SU-DHL-6 (cell line): ENCODE measurements around the gene SLC8A1.

Source experiments
- H2AFZ ChIP-seq: fragments of 200-600 bp; sonication (generic); 2 replicates; pipeline ENCODE4 v1.6.1; 2014; ENCODE audit warnings: low read depth, mild to moderate bottlenecking, moderate library complexity, mixed read lengths, antibody characterized with exemption, low read length; ENCODE audit not compliant: severe bottlenecking
- H3F3A ChIP-seq: fragments of 200-600 bp; shearing (Covaris generic); 2 replicates; pipeline ENCODE4 v1.6.0; 2016; ENCODE audit warnings: antibody characterized with exemption, mild to moderate bottlenecking; ENCODE audit not compliant: insufficient read depth
- H3K27ac ChIP-seq: fragments of 200-600 bp; sonication (generic); 2 replicates; pipeline ENCODE4 v1.5.1; 2016; ENCODE audit warnings: low read depth, mild to moderate bottlenecking, low read length, moderate library complexity, mixed read lengths
- H3K27me3 ChIP-seq: fragments of 200-600 bp; sonication (generic), shearing (Covaris generic); 2 replicates; pipeline ENCODE4 v1.6.0; 2014; ENCODE audit warnings: mild to moderate bottlenecking, low read length
- H3K36me3 ChIP-seq: fragments of 200-600 bp; sonication (generic); 2 replicates; pipeline ENCODE4 v1.6.1; 2014; ENCODE audit warnings: mild to moderate bottlenecking, low read length, mixed read lengths
- H3K4me2 ChIP-seq: fragments of 300-600, 200-600 bp; shearing (Covaris generic), sonication (generic); 2 replicates; pipeline ENCODE4 v1.6.0; 2014; ENCODE audit warnings: low read length, low read depth, mild to moderate bottlenecking; ENCODE audit not compliant: poor library complexity, severe bottlenecking
- H3K4me3 ChIP-seq: fragments of 200-600 bp; sonication (generic); 2 replicates; pipeline ENCODE4 v1.5.1; 2014; ENCODE audit warnings: antibody characterized with exemption, low read length, mild to moderate bottlenecking, mixed read lengths; ENCODE audit not compliant: insufficient read depth, poor library complexity, severe bottlenecking
- H3K79me2 ChIP-seq: fragments of 200-600 bp; sonication (generic); 2 replicates; pipeline ENCODE4 v1.6.1; 2014; ENCODE audit warnings: mild to moderate bottlenecking, low read length, moderate library complexity; ENCODE audit not compliant: insufficient read depth
- H3K9ac ChIP-seq: fragments of 200-600 bp; sonication (generic); 2 replicates; pipeline ENCODE4 v1.7.0; 2014; ENCODE audit warnings: mild to moderate bottlenecking, low read length
- H3K9me2 ChIP-seq: fragments of 200-600 bp; sonication (generic); replicated peaks from 2 replicates; pipeline ENCODE4 v1.6.1; 2014; ENCODE audit warnings: low read length; ENCODE audit not compliant: insufficient read depth
- H3K9me3 ChIP-seq: fragments of 200-600 bp; sonication (generic); 2 replicates; pipeline ENCODE4 v1.6.1; 2014; ENCODE audit warnings: low read length, mixed read lengths; ENCODE audit not compliant: insufficient read depth
- H4K20me1 ChIP-seq: fragments of 200-600 bp; sonication (generic); 2 replicates; pipeline ENCODE4 v1.6.1; 2014; ENCODE audit warnings: low read depth, mild to moderate bottlenecking, antibody characterized with exemption, low read length, moderate library complexity, mixed read lengths
- EZH2phosphoT487 ChIP-seq: fragments of 200-600 bp; sonication (generic), shearing (Covaris generic); conservative IDR thresholded peaks from 2 replicates; pipeline ENCODE4 v1.6.1; 2018; ENCODE audit warnings: mild to moderate bottlenecking, antibody characterized with exemption, low read length, moderate library complexity, mixed read lengths
- TF ChIP-seq, protein P1 (sequence below): fragments of 200-600 bp; sonication (generic); IDR thresholded peaks from one replicate; pipeline ENCODE4 v1.5.1; 2017; ENCODE audit warnings: antibody characterized with exemption, mild to moderate bottlenecking, low read length, moderate library complexity; ENCODE audit not compliant: insufficient read depth, poor library complexity, severe bottlenecking

SLC8A1 gene

GRCh38 chr2:40374543-40375240, 77.2 kb downstream of the SLC8A1 start:
- H3K4me3 ChIP-seq: no peak overlapping the region
- H3K9ac ChIP-seq: no peak overlapping the region
- no peaks in the 10 kb centered on the region for H4K20me1 ChIP-seq
- H3K9me2 ChIP-seq: no peaks in the 10 kb centered on the region
- no peak overlapping the region for H2AFZ ChIP-seq
- no peaks in the 10 kb centered on the region for H3K79me2 ChIP-seq
- no peaks in the 10 kb centered on the region for H3K9me3 ChIP-seq
- H3K36me3 ChIP-seq: no peaks in the 10 kb centered on the region
- no peak overlapping the region for H3K27ac ChIP-seq
- TF ChIP-seq, protein P1, sequence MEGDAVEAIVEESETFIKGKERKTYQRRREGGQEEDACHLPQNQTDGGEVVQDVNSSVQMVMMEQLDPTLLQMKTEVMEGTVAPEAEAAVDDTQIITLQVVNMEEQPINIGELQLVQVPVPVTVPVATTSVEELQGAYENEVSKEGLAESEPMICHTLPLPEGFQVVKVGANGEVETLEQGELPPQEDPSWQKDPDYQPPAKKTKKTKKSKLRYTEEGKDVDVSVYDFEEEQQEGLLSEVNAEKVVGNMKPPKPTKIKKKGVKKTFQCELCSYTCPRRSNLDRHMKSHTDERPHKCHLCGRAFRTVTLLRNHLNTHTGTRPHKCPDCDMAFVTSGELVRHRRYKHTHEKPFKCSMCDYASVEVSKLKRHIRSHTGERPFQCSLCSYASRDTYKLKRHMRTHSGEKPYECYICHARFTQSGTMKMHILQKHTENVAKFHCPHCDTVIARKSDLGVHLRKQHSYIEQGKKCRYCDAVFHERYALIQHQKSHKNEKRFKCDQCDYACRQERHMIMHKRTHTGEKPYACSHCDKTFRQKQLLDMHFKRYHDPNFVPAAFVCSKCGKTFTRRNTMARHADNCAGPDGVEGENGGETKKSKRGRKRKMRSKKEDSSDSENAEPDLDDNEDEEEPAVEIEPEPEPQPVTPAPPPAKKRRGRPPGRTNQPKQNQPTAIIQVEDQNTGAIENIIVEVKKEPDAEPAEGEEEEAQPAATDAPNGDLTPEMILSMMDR: no peak
- no peak for TF ChIP-seq EZH2phosphoT487
- H3K4me2 ChIP-seq: no peak overlapping the region
- no peaks in the 10 kb centered on the region for H3F3A ChIP-seq
- H3K27me3 ChIP-seq: no peaks in the 10 kb centered on the region

DNA sequence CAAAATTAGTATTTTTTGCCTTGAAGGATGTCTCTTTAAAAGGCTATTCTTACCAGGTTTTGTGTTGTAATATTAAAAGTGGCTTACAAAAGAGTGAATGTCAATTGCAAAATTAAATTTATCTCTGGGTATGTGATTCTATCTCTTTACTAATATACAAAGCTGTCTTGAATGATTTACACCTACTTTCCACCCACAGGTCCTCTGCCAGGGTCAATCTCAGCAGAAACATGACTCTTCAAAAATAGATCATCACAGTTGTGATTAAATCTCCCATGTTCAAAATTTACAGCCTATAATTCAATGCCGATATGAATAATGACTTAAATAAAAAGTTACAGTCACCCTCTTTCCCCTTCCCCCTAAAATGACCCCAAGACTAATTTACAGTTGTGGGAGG, 78.8 kb downstream of the SLC8A1 start:
- Histone ChIP-seq H3K36me3 (no peaks in the 10 kb centered on the region), H3K9me3 (no peaks in the 10 kb centered on the region), H3K9me2 (no peaks in the 10 kb centered on the region), H3K4me2 (no peak overlapping the region), H3K27ac (no peak overlapping the region), H3F3A (no peaks in the 10 kb centered on the region), H3K79me2 (no peaks in the 10 kb centered on the region), H4K20me1 (no peaks in the 10 kb centered on the region), H3K27me3 (no peaks in the 10 kb centered on the region), H3K4me3 (no peak overlapping the region), H2AFZ (no peak overlapping the region), H3K9ac (no peak overlapping the region)
- TF ChIP-seq EZH2phosphoT487: no peak
- TF ChIP-seq, protein P1: no peak

DNA sequence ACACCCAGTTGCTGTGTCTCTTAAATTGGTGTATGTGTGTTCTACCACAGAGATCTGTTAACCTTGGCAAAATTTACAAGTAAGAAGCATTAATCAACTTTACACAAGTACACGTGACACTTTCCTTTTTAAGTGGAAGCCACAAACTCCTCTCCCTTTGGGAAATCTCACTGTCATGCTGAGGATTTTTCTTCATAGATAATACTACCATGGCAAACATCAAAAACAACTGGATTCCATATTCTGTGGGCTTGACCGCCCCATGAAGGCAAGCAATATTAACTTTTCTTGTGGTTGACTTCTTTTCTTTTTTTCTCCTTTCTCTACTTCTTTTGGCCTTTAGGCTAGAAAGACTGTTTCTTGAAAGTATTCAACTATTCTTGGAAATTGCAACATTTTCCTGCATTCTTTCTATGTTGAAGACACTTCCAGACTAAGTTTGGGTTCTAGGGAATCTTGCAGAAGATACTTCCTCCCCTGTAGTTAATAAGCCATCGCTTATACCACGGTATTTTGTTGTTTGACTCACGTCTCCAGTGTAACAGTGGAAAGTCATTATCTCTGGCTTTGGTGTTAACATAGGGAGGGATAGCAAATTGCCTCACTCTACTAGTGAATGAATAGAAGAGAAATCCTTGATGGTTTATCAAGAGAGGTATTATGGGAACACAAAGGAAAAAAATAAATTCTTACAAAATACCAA, 79.5 kb downstream of the SLC8A1 start:
- H3K4me2 ChIP-seq: no peak overlapping the region
- no peak for TF ChIP-seq EZH2phosphoT487
- TF ChIP-seq, protein P1: no peak
- H3K9me3 ChIP-seq: no peaks in the 10 kb centered on the region
- H3K9me2 ChIP-seq: no peaks in the 10 kb centered on the region
- H3K9ac ChIP-seq: no peak overlapping the region
- H4K20me1 ChIP-seq: no peaks in the 10 kb centered on the region
- no peak overlapping the region for H2AFZ ChIP-seq
- no peaks in the 10 kb centered on the region for H3K36me3 ChIP-seq
- no peaks in the 10 kb centered on the region for H3K79me2 ChIP-seq
- H3K27ac ChIP-seq: no peak overlapping the region
- no peaks in the 10 kb centered on the region for H3F3A ChIP-seq
- H3K27me3 ChIP-seq: no peaks in the 10 kb centered on the region
- no peak overlapping the region for H3K4me3 ChIP-seq
